HG03066 (cell line): ENCODE measurements around the gene RCOR2.

Experiments used
- ATAC-seq: cut with Tn5 transposase; IDR thresholded peaks from one replicate; pipeline ENCODE4 v1.9.1; 2021; ENCODE audit warnings: low read depth; ENCODE audit not compliant: unreplicated experiment

Gene RCOR2

GRCh38 chr11:63908631-63909401, 8.1 kb downstream of the RCOR2 start:
- no peak for ATAC-seq

DNA sequence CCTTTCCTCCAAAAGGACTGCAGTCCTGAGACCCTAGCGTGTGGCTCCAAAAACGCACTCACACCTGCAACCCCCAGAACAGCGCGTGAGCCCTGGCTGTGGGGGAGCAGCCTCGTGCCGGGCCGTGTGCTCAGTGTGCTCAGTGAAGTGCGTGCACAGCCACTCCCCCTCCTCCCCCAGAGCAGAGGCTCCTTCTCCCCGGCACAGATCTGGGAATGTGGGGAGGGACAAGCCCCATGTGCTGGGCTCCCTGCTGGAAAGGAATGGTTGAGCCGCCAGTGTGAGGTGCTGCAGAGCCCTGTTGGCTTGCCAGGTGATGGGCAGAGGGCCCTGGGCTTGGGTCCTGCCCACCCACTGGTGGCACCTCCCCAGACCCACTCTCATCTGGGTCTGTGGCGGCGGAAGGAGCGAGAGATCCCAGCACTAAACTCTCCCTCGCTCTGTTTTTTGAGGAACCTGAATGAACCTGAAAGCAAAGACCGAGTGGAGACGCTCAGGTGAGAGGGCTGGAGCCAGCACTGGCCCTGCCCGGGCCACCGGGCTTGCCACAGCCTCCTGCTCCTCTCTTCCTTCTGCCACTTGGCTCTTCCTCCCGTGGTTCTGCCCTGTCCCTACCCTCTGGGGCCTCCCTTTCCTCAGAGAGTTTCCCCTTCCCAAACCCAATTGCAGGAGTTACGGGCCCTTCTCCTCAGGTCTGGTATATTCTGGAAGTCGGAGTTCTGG, 9.0 kb downstream of the RCOR2 start:
- ATAC-seq: no peak

GRCh38 chr11:63907063-63907462, 9.9 kb downstream of the RCOR2 start:
- ATAC-seq: no peak

DNA sequence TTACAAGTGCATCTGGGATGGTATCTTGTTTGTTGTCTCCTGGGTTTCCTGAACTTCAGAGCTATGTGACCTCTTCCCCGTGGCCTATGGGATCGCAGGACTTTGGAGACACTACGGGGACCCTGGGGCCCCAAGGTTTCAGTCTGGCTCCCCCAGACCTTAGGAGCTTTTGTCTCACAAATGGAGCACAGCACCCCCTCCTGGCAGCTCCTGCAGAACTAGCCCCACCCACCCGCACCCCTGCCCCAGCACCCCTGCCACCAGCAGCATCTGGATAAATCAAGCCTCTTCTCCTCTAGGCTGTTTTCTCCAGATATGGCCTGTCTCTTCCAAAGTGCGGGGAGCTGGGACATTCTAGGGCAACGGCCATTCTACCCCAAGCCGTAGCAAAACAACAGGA, 10.4 kb downstream of the RCOR2 start:
- ATAC-seq: no peak

- ATAC-seq: no peak
Observed at GRCh38 chr11:63906087-63906486, 10.9 kb downstream of the RCOR2 start.

DNA sequence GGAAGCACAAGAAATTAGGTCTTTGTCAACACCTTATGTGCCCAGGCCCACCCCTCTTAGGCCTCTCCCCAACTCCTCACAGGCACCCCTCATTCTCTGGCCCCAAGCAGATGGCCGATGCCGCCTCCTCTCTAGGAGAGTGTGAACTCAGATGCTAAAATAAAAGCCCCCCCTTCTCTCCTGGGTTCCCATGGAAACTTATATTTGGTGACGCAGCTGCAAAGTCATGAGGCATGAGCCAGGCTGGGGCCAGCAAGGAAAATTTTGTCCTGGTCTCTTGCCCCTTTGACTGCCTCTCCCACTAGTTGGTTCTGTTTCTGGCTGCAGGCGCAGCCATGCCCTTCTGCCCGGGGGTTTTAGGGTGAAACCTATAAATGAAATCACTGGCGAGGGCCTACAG, 11.8 kb downstream of the RCOR2 start:
- no peak for ATAC-seq

- no peak for ATAC-seq
Observed at GRCh38 chr11:63904743-63905142, 12.2 kb downstream of the RCOR2 start.

DNA sequence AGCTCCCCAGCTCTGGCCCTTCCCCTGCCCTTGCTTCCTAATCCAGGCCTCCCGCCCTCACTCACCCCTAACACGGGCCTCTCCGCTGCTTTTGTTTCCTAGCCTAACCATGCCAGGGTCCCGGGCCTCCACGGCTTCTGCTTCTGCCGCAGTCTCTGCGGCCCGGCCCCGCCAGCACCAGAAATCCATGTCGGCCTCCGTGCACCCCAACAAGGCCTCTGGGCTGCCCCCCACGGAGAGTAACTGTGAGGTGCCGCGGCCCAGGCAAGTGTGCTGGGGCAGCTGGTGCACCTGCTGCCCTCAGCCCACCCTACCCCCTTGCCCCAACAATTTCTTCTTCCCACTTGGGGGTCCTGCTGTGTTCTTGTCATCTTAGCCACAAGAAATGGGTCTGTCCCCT, 13.1 kb downstream of the RCOR2 start:
- ATAC-seq: no peak

- ATAC-seq: no peak
Observed at GRCh38 chr11:63901660-63902059, 15.3 kb downstream of the RCOR2 start.

DNA sequence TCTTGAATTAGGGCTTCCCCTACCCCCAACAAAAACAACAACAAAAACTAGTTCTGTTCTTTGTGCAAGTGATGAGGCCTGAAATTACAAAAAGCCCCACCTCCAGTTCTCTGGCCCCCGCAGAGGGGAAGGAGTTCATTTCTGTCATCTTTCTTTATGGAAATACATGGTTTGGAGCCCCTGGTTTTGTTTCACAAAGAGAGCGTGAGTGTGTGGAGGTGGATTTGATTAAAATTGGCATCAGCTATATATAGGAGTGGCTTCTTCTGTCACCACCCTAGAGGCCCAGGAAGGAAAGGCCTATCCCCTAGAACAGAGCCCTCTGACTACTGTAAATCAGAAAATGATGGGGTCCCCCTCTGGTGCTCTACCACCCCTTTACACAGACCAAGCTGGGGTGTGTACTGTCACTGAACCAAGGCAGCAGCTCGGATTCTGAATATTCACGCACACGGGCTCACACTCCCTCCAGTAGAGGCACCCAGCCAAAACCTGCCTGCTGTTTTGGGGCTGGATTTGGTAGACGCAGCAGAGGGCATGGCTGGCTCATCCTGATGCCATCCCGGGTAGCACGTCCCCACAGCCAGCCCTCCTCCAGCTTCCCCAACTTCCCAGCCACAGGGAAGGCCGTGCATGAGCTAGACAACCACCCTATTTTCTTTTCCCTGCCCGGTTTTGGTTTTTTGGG, 19.4 kb downstream of the RCOR2 start:
- no peak for ATAC-seq

DNA sequence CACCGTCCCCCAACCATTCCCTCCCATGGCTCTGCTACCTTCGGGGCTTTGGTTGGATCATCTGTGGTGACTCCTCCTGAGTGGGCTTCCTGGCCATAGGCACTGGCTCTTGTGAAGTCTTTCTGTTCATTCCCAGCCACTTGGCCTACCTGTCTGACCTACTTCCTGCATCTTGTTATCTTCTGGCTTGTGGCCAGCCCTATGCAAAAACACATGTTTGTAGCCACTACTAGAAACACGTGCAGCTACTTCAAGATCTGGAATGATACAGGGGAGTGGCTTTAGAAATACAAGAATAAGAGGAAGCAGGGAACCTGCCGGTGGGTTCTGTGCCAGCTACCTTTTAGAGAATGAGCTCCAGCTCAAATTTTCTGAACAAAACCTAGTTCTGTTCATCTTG, 20.9 kb downstream of the RCOR2 start:
- no peak for ATAC-seq

- no peak for ATAC-seq
Observed at GRCh38 chr11:63893355-63893754, 23.6 kb downstream of the RCOR2 start.

GRCh38 chr11:63892228-63892627, 24.7 kb downstream of the RCOR2 start:
- no peak for ATAC-seq

DNA sequence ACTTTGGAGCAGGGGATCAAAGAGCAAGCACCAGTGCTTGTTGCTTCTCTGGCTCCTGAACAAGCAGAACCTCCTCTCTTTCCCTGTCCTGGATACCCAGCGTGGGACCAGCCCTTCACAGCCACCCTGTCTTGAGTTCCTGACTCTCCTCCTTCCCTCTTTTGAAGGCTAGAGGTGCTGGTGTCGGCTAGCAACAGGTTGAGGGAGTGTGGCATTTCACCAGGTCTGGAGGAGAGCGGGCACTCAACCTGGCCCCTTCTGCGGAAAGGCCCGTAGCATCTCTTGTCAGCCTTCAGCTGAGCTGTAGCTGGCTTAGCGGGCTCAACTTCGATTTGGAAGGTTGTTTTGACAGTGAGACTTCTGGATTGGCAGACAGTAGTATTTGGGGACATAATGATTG, 26.6 kb downstream of the RCOR2 start:
- no peak for ATAC-seq

GRCh38 chr11:63889344-63889743, 27.6 kb downstream of the RCOR2 start:
- ATAC-seq: no peak

GRCh38 chr11:63888170-63889086, 28.5 kb downstream of the RCOR2 start:
- peak; percentile 69 for ATAC-seq

DNA sequence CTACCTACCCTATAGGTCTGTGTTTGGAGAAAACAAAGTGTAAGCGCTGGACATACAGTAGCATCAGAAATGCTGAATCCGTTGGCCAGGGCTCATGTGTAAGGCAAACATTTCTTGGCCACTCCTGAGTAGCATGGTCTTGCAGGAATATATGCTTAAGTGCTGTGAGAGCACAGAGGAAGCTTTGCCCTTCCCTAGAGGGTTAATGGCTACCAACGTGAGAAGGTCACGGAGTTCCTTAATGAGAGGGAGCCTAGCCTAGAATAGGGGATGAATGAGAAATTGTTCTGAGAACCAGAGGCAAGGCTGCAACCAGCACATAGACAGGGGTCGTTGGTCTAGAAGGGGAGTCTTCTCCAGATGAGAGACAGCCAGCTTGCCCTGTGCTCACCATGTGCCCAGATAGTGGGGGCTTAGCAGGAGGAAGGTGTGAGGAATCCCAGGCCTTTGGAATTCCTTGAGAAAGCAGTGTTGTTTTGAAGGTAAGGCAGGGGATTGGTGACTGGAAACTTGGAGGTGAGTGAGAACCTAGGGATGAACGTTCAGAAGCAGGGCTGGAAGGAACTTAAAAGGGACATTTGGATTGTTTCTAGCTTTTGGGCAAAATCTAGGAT, 29.5 kb downstream of the RCOR2 start:
- ATAC-seq: no peak

- ATAC-seq: no peak
Observed at GRCh38 chr11:63884196-63884932, 32.6 kb downstream of the RCOR2 start.

GRCh38 chr11:63883791-63884190, 33.2 kb downstream of the RCOR2 start:
- no peak for ATAC-seq
